ENCODE results near the gene SLC26A2. TPM values are rescaled to one million over a fixed set of nuclear protein-coding genes. Genes with fewer than 3 reads are reported as not detected.

Gene SLC26A2
- total and polyA plus RNA-seq, 3 donors from 2014 or later, result 7.4 to 16.3 (median 13.5) TPM

DNA sequence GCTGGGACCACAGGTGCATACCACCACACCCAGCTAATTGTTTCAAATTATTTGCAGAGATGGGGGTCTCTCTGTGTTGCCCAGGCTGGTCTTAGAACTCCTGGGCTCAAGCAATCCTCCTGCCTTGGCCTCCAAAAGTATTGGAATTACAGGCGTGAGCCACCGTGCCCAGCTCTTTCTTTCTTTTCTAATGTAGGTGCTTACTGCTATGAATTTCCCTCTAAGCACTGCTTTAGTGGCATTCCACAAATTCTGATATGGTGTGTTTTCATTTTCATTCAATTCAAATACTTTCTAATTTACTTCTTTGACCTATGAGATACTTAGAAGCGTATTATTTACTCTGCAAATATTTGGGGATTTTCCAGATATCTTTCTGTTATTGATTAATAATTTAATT lies 54.9 kb downstream of the SLC26A2 start:
- TF ChIP-seq, protein P1, sequence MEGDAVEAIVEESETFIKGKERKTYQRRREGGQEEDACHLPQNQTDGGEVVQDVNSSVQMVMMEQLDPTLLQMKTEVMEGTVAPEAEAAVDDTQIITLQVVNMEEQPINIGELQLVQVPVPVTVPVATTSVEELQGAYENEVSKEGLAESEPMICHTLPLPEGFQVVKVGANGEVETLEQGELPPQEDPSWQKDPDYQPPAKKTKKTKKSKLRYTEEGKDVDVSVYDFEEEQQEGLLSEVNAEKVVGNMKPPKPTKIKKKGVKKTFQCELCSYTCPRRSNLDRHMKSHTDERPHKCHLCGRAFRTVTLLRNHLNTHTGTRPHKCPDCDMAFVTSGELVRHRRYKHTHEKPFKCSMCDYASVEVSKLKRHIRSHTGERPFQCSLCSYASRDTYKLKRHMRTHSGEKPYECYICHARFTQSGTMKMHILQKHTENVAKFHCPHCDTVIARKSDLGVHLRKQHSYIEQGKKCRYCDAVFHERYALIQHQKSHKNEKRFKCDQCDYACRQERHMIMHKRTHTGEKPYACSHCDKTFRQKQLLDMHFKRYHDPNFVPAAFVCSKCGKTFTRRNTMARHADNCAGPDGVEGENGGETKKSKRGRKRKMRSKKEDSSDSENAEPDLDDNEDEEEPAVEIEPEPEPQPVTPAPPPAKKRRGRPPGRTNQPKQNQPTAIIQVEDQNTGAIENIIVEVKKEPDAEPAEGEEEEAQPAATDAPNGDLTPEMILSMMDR (IDR thresholded peaks at IDR 0.05), result no peak
- TF ChIP-seq POLR2A (IDR thresholded peaks at IDR 0.05), result no peak
- Histone ChIP-seq H3K27ac (no peak overlapping the region), H3K36me3 (ENCODE audit: low read depth, missing control alignments) (no peaks in the 10 kb centered on the region), H3K9me3 (no peaks in the 10 kb centered on the region), H3K4me3 (no peak overlapping the region), H3K27me3 (no peaks in the 10 kb centered on the region), H3K4me1 (no peaks in the 10 kb centered on the region)
- 97 to 100% methylated on average over 3 of the region's 3 CpGs for WGBS, 2 donors
- intact Hi-C loops (cut with DNase I; ENCODE audit: low total_unique reads), result no loop called here
- no peak for DNase-seq

DNA sequence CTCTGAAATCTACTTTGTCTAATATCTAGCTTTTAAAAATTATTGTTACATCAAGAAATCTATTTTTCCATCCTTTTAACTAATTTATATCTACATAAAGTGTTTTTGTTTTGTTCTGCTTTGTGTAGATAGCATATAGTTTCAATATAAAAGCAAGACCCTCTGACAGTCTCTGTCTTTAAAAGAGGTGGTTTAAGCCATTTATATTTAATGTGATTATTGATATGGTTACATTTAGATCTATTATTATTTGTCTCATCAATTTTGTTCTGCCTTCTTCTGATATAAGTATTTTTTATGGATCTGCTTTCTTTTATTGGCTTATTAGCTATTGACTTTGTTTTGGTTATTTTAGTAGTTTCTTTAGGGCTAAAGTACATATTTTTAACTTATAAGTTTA lies 56.0 kb downstream of the SLC26A2 start:
- DNase-seq, result no peak
- intact Hi-C loops (cut with DNase I; ENCODE audit: low total_unique reads), result no loop called here
- no peaks in the 10 kb centered on the region for H3K9me3 ChIP-seq
- no peaks in the 10 kb centered on the region for H3K36me3 ChIP-seq (ENCODE audit: low read depth, missing control alignments)
- no peak overlapping the region for H3K4me3 ChIP-seq
- TF ChIP-seq, protein P1 (IDR thresholded peaks at IDR 0.05), result no peak
- no peak for TF ChIP-seq POLR2A (IDR thresholded peaks at IDR 0.05)
- H3K27ac ChIP-seq, result no peak overlapping the region
- no peaks in the 10 kb centered on the region for H3K27me3 ChIP-seq
- no peaks in the 10 kb centered on the region for H3K4me1 ChIP-seq

DNA sequence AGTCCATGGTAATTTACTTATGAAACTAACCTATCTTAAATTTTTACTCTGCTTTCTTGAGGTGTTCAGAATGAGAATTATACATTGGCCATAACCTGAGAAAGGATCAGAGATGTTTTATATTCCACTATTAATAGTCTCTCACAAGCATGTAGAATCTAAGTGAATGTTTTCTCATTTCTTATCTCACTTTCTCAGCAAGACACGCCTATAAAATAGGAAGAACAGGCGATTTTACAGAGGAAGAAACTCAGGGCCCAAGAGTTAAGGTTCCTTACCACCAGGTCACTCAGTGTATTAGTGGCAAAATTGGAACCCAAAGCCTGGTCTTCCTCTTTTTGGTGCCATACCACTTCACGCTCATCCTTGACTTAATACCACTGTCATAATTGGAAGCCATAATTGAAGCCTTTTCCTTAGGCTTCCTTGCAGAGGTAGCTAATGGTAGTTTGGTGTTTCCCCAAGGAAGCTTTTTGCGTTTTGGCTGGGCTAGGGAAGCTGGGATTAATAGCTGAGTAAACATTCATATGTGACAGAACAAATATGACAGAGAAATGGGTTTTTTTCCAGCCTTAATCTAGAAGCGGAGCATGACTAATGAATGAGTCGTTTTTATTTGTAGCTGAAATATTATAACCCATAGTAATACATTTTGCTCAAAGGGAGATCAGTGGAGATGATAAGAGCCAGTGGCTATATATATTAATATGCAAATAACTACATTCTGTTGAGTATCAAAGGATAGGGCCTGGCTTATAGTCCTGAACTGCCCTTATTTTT lies 56.9 kb downstream of the SLC26A2 start:
- Histone ChIP-seq H3K36me3 (ENCODE audit: low read depth, missing control alignments) (no peaks in the 10 kb centered on the region), H3K27me3 (no peaks in the 10 kb centered on the region), H3K4me3 (no peak overlapping the region), H3K4me1 (no peaks in the 10 kb centered on the region), H3K27ac (no peak overlapping the region), H3K9me3 (no peaks in the 10 kb centered on the region)
- DNase-seq, result no peak
- TF ChIP-seq, protein P1 (IDR thresholded peaks at IDR 0.05), result no peak
- TF ChIP-seq POLR2A (IDR thresholded peaks at IDR 0.05), result no peak
- intact Hi-C loops (cut with DNase I; ENCODE audit: low total_unique reads), result no loop called here
- WGBS, 2 donors, result 87 to 93% methylated on average over 6 of the region's 6 CpGs

DNA sequence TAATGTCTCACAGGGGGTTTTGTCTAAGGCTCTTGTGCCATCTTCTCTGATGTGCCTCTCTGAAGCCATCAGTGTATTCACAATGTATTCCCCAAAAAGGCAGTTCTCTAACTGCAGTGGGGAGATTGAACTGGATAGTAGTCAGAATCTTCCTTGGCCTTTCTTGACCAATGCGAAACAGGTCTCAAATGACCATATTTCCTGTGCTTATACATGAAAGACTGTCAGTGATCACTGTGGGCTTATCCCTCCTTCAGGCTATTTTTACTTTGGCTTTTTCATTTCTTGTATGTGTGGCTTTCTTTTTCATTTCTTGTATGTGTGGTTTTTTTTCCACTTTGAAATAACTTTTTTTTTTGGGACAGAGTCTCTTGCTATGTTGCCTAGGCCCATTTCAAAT lies 59.7 kb downstream of the SLC26A2 start:
- no peaks in the 10 kb centered on the region for H3K9me3 ChIP-seq
- no peak overlapping the region for H3K4me3 ChIP-seq
- TF ChIP-seq, protein P1 (IDR thresholded peaks at IDR 0.05), result no peak
- no peak for TF ChIP-seq POLR2A (IDR thresholded peaks at IDR 0.05)
- no peaks in the 10 kb centered on the region for H3K36me3 ChIP-seq (ENCODE audit: low read depth, missing control alignments)
- H3K27ac ChIP-seq, result no peak overlapping the region
- H3K27me3 ChIP-seq, result no peaks in the 10 kb centered on the region
- no peaks in the 10 kb centered on the region for H3K4me1 ChIP-seq
- 85 to 94% methylated on average over 1 of the region's 1 CpG for WGBS, 2 donors
- no peak for DNase-seq
- intact Hi-C loops (cut with DNase I; ENCODE audit: low total_unique reads), result no loop called here
